ENCODE data around the gene CLCNKA. TPM values are rescaled to one million over a fixed set of nuclear protein-coding genes. Genes with fewer than 3 reads are reported as not detected.

Gene CLCNKA
- total and polyA plus RNA-seq, 2 of the 8 experiments (the other 6 are each of a cell fraction or from before 2014, with no cell fraction given): 0.95 to 2.0 TPM

GRCh38 chr1:16005597-16005996 is 16.2 kb upstream of the CLCNKA start:
- H3K79me2 ChIP-seq (ENCODE audit: control insufficient read depth in 1 of 2, insufficient read depth in 2 of 2, low read length in 2 of 2): no peaks in the 10 kb centered on the region
- no peak overlapping the region for H2AK5ac ChIP-seq (ENCODE audit: low read depth, low read length)
- H3K4me1 ChIP-seq (replicated peaks in 1 of 4; ENCODE audit: control insufficient read depth in 3 of 4, insufficient read depth in 4 of 4, low read length in 3 of 4): 0 out of 7 replicates have a peak, but pooled peaks cover 0 to 3% (median 1%) of the 10 kb centered on the region in 4 experiments
- H4K20me1 ChIP-seq (replicated peaks in 1 of 2; ENCODE audit: control insufficient read depth in 1 of 2, insufficient read depth in 2 of 2, low read length in 2 of 2): no peaks in the 10 kb centered on the region
- WGBS, 2 experiments (ENCODE audit: extremely low coverage in 1 of 2, insufficient coverage in 1 of 2, insufficient read length in 1 of 2, insufficient replicate concordance in 2 of 2, low coverage in 1 of 2, low lambda C conversion rate in 2 of 2, missing lambda C conversion rate in 1 of 2): 88% methylated on average over 5 of the region's 5 CpGs; no CpG with 5 or more reads in 1 of the 2 experiments
- H3K27me3 ChIP-seq (replicated peaks in 1 of 4; ENCODE audit: control insufficient read depth in 3 of 4, extremely low read depth in 1 of 4, insufficient read depth in 3 of 4, low read length in 3 of 4): no peaks in the 10 kb centered on the region; a peak in 1 of 7 replicates
- H3K4me2 ChIP-seq (ENCODE audit: insufficient read depth in 1 of 2, low read depth in 2 of 2, low read length in 2 of 2): no peak overlapping the region
- no peak overlapping the region for H3K9ac ChIP-seq (replicated peaks in 1 of 4; ENCODE audit: extremely low read depth in 1 of 4, low read depth in 3 of 4, low read length in 3 of 4)
- H3K27ac ChIP-seq (ENCODE audit: low read depth, low read length): no peak overlapping the region
- no peak overlapping the region for H3K18ac ChIP-seq (ENCODE audit: extremely low read depth, low read length)
- H3K14ac ChIP-seq (ENCODE audit: insufficient read length): no peak overlapping the region
- FAIRE-seq (no peak), DNase-seq (ENCODE audit: low read depth in 1 of 2, low spot score in 2 of 2) (no peak)
- no peaks in the 10 kb centered on the region; the same call in 1 of the 2 replicates for H3K23me2 ChIP-seq (ENCODE audit: low read depth, low read length)
- no peak overlapping the region for H4K8ac ChIP-seq (ENCODE audit: extremely low read depth, insufficient read depth, low read length)
- no peak overlapping the region for H3K23ac ChIP-seq (ENCODE audit: insufficient read length)
- no peaks in the 10 kb centered on the region for H3K9me3 ChIP-seq (ENCODE audit: insufficient read depth in 2 of 2, low read depth in 1 of 2, low read length in 1 of 2)
- no peak overlapping the region for H2BK5ac ChIP-seq (ENCODE audit: low read depth, low read length)
- H3K79me1 ChIP-seq (ENCODE audit: low read depth, low read length): no peaks in the 10 kb centered on the region
- no peak overlapping the region for H2BK12ac ChIP-seq (ENCODE audit: low read depth, low read length)
- H3K36me3 ChIP-seq (ENCODE audit: control insufficient read depth in 2 of 4, insufficient read depth in 4 of 4, low read length in 3 of 4): no peaks in the 10 kb centered on the region
- H3K4me3 ChIP-seq (ENCODE audit: extremely low read depth in 1 of 4, insufficient read depth in 2 of 4, low read depth in 3 of 4, low read length in 4 of 4): no peak overlapping the region
- H3K56ac ChIP-seq (replicated peaks; ENCODE audit: insufficient read length, low read depth, low read length): no peak overlapping the region
- no peak overlapping the region for H2BK15ac ChIP-seq (ENCODE audit: low read length)
- ChIA-PET POLR2A (ENCODE audit: partially characterized antibody) (interaction anchor here (0.6 kb wide), 1 partner anchor 118 kb away, joined by 3 read pairs; no protein-coding TSS in a partner anchor), CTCF (ENCODE audit: partially characterized antibody) (interaction anchor here (1.0 to 8.9 kb wide), 6 partner anchors 10 to 167 kb away, joined by 3 to 74 read pairs (median 9); partner anchors contain the start of genes CLCNKA and HSPB7)
- H2BK120ac ChIP-seq (replicated peaks; ENCODE audit: low read depth, low read length): no peak overlapping the region
- H2BK20ac ChIP-seq (ENCODE audit: low read length): no peak overlapping the region
- H3K4ac ChIP-seq (replicated peaks; ENCODE audit: insufficient read length, low read depth, low read length): no peak overlapping the region
- H4K91ac ChIP-seq (replicated peaks; ENCODE audit: insufficient read length, low read length): no peak overlapping the region
- H2AFZ ChIP-seq (ENCODE audit: low read length): no peak overlapping the region
- H4K5ac ChIP-seq (ENCODE audit: insufficient read length, low read depth, low read length): no peak overlapping the region
- TF ChIP-seq GTF2F1 (IDR thresholded peaks at IDR 0.05; ENCODE audit: borderline replicate concordance, low read depth, low read length): no peak
- TF ChIP-seq RBBP5 (IDR thresholded peaks at IDR 0.05; ENCODE audit: borderline replicate concordance, low read depth, low read length): no peak
- no peak for TF ChIP-seq SRF (IDR thresholded peaks at IDR 0.05; ENCODE audit: low read depth, low read length)
- TF ChIP-seq BRCA1 (IDR thresholded peaks at IDR 0.05; ENCODE audit: low read depth, low read length): no peak
- no peak for TF ChIP-seq SIN3A (conservative IDR thresholded peaks at IDR 0.05 in 1 of 2, IDR thresholded peaks at IDR 0.05 in 1 of 2; ENCODE audit: low read depth in 1 of 2, low read length in 2 of 2)
- no peak for TF ChIP-seq NRF1 (IDR thresholded peaks at IDR 0.05; ENCODE audit: low read depth, low read length)
- TF ChIP-seq POLR2AphosphoS5 (IDR thresholded peaks at IDR 0.05; ENCODE audit: low read depth, low read length): no peak
- TF ChIP-seq JUND (IDR thresholded peaks at IDR 0.05; ENCODE audit: low read length): no peak
- no peak for TF ChIP-seq YY1 (IDR thresholded peaks at IDR 0.05; ENCODE audit: low read depth, low read length)
- TF ChIP-seq CREB1 (IDR thresholded peaks at IDR 0.05): no peak
- TF ChIP-seq ATF3 (IDR thresholded peaks at IDR 0.05; ENCODE audit: insufficient read depth, low read depth, low read length): no peak
- no peak for TF ChIP-seq RAD21 (IDR thresholded peaks at IDR 0.05 in 1 of 2, conservative IDR thresholded peaks at IDR 0.05 in 1 of 2; ENCODE audit: low read depth in 2 of 2, low read length in 2 of 2)
- TF ChIP-seq KDM1A (IDR thresholded peaks at IDR 0.05; ENCODE audit: borderline replicate concordance, low read length): no peak
- TF ChIP-seq NANOG (IDR thresholded peaks at IDR 0.05; ENCODE audit: insufficient read depth, low read depth, low read length, poor library complexity, severe bottlenecking): no peak
